HL-60 (cell line): ENCODE results near the gene GOLGA6L10.

Experiments used
- GABPA ChIP-seq: IDR thresholded peaks from 2 replicates; pipeline ENCODE4 v1.6.1; 2012; ENCODE audit warnings: low read depth
- SPI1 ChIP-seq: IDR thresholded peaks from 2 replicates; pipeline ENCODE4 v1.6.1; 2012; ENCODE audit warnings: low read depth, mild to moderate bottlenecking, borderline replicate concordance
- TF ChIP-seq, protein P1 (sequence below): IDR thresholded peaks from one replicate; pipeline ENCODE4 v1.5.1; 2011; ENCODE audit warnings: low read length, control low read depth, inconsistent platforms; ENCODE audit not compliant: insufficient read depth

DNA sequence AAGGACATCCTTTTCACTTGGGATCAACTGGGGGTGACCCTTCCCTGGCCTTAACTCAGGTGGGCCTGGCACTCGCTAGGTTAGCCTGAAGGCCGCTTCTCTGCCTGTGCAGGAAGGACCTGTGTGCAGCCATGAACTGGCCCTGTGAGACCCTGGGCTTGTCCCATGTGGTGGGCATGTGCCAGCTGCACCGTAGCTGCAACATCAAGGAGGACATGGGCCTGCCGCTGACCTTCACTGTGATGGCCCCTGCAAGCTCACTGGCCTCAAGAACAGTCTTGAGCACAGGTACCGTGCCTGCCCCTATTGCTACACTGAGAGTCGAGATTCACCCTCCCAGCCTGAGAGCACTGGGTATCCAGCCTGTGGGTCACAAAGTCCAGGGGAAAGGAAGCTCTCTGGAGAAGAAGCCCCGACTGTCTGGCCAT, 43.6 kb downstream of the GOLGA6L10 start:
- TF ChIP-seq, protein P1, sequence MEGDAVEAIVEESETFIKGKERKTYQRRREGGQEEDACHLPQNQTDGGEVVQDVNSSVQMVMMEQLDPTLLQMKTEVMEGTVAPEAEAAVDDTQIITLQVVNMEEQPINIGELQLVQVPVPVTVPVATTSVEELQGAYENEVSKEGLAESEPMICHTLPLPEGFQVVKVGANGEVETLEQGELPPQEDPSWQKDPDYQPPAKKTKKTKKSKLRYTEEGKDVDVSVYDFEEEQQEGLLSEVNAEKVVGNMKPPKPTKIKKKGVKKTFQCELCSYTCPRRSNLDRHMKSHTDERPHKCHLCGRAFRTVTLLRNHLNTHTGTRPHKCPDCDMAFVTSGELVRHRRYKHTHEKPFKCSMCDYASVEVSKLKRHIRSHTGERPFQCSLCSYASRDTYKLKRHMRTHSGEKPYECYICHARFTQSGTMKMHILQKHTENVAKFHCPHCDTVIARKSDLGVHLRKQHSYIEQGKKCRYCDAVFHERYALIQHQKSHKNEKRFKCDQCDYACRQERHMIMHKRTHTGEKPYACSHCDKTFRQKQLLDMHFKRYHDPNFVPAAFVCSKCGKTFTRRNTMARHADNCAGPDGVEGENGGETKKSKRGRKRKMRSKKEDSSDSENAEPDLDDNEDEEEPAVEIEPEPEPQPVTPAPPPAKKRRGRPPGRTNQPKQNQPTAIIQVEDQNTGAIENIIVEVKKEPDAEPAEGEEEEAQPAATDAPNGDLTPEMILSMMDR: no peak
- no peak for TF ChIP-seq SPI1
- TF ChIP-seq GABPA: no peak
